GM12878 (cell line): ENCODE measurements around the gene C16orf96. TPM values are rescaled to one million over a fixed set of nuclear protein-coding genes. Genes with fewer than 3 reads are reported as not detected.

Experiments used
- ATAC-seq: fragments of 200-7000 bp; cut with Tn5 transposase; 3 replicates; pipeline ENCODE4 v1.9.1; 2020; ENCODE audit warnings: mild to moderate bottlenecking, moderate library complexity
- BruUV-seq: library from RNA; stranded (reverse); fragments of 400-500 nt; replicated peaks from 2 replicates; lab custom pipeline; 2021; lab: Mats Ljungman, UMichigan
- CTCF ChIA-PET: fragments of 300-600 bp; sonication (Branson Sonifier 250); formaldehyde crosslinking; extraction: SDS; loops from one replicate; lab custom pipeline; 2021; ENCODE audit warnings: inconsistent platforms; lab: Yijun Ruan, JAX
- POLR2A ChIA-PET: fragments of 350-600 bp; formaldehyde crosslinking; extraction: SDS; loops from one replicate; lab custom pipeline; 2021; ENCODE audit warnings: inconsistent platforms; lab: Charles Lee
- RAD21 ChIA-PET: fragments of 300-600 bp; sonication (Branson Sonifier 250); formaldehyde crosslinking; loops from one replicate; lab custom pipeline; 2023; ENCODE audit warnings: antibody characterized with exemption; ENCODE audit not compliant: unreplicated experiment; lab: Charles Lee
- SMC1A ChIA-PET: fragments of 300-600 bp; sonication (Branson Sonifier 250); formaldehyde crosslinking; loops from one replicate; lab custom pipeline; 2023; ENCODE audit not compliant: unreplicated experiment, uncharacterized antibody; lab: Charles Lee
- DNase-seq: peaks from one replicate; pipeline ENCODE4 v3.0.0-alpha.2; 2011; ENCODE audit warnings: low read depth, low spot score
- FAIRE-seq: peaks from 3 replicates; lab custom pipeline; 2011; peaks lifted over from hg19 to GRCh38; lab: Jason Lieb, UNC
- H2AFZ ChIP-seq: 2 replicates; pipeline ENCODE4 v1.6.0; 2011; ENCODE audit warnings: low read depth, low read length, control low read depth; ENCODE audit not compliant: control insufficient read depth
- H3K27ac ChIP-seq: 2 replicates; pipeline ENCODE4 v1.5.1; 2011; ENCODE audit warnings: control low read depth; ENCODE audit not compliant: control insufficient read depth, insufficient read depth
- H3K27me3 ChIP-seq, 2 experiments: replicated peaks in 1 of 2; 2 replicates each; pipeline versions ENCODE4 v1.6.0 to v1.6.1; 2011; ENCODE audit warnings: low read length in 1 of 2; ENCODE audit not compliant: control insufficient read depth in 2 of 2, insufficient read depth in 2 of 2
- H3K36me3 ChIP-seq, 2 experiments: 2 replicates each; pipeline ENCODE4 v1.5.1; 2011; ENCODE audit warnings: low read length in 1 of 2; ENCODE audit not compliant: control insufficient read depth in 2 of 2, insufficient read depth in 2 of 2
- H3K4me1 ChIP-seq: 2 replicates; pipeline ENCODE4 v1.6.1; 2011; ENCODE audit warnings: mild to moderate bottlenecking, low read length, moderate library complexity, mixed read lengths; ENCODE audit not compliant: control insufficient read depth, insufficient read depth
- H3K4me2 ChIP-seq: 2 replicates; pipeline ENCODE4 v1.6.0; 2011; ENCODE audit warnings: control low read depth; ENCODE audit not compliant: control insufficient read depth, insufficient read depth
- H3K4me3 ChIP-seq: fragments of 200-600 bp; sonication (generic); 2 replicates; pipeline ENCODE4 v1.5.1; 2016
- H3K79me2 ChIP-seq: 2 replicates; pipeline ENCODE4 v1.6.0; 2011; ENCODE audit warnings: low read length; ENCODE audit not compliant: control insufficient read depth, insufficient read depth
- H3K9ac ChIP-seq: 2 replicates; pipeline ENCODE4 v1.8.0; 2011; ENCODE audit warnings: low read length, control low read depth, mixed read lengths; ENCODE audit not compliant: control insufficient read depth, insufficient read depth
- H3K9me3 ChIP-seq: replicated peaks from 3 replicates; pipeline ENCODE4 v1.5.1; 2011; ENCODE audit warnings: mild to moderate bottlenecking, low read length; ENCODE audit not compliant: control insufficient read depth, insufficient read depth
- H4K20me1 ChIP-seq: 2 replicates; pipeline ENCODE4 v1.6.0; 2011; ENCODE audit not compliant: control insufficient read depth, insufficient read depth
- ASH2L ChIP-seq: fragments of 300-600, 200-600 bp; sonication (generic); IDR thresholded peaks from 2 replicates; pipeline ENCODE4 v1.6.1; 2017; ENCODE audit warnings: low read depth, mild to moderate bottlenecking, borderline replicate concordance
- BMI1 ChIP-seq: fragments of 450-650 bp; IDR thresholded peaks from 2 replicates; pipeline ENCODE4 v1.6.1; 2016; ENCODE audit warnings: mild to moderate bottlenecking, moderate library complexity, borderline replicate concordance
- CHD2 ChIP-seq: IDR thresholded peaks from 2 replicates; pipeline ENCODE4 v1.6.1; 2011; ENCODE audit warnings: low read depth, low read length, improper control_type of control experiment, borderline replicate concordance
- ELK1 ChIP-seq: IDR thresholded peaks from 2 replicates; pipeline ENCODE4 v1.6.1; 2012; ENCODE audit warnings: low read depth, low read length, improper control_type of control experiment
- IKZF2 ChIP-seq, 2 experiments: fragments of 450-650 bp; IDR thresholded peaks; 2 replicates each; pipeline ENCODE4 v1.6.1; 2017; ENCODE audit warnings: mild to moderate bottlenecking in 2 of 2, moderate library complexity in 2 of 2
- NFXL1 ChIP-seq: fragments of 450-650 bp; IDR thresholded peaks from 2 replicates; pipeline ENCODE4 v1.6.1; 2017; ENCODE audit warnings: antibody characterized with exemption, mild to moderate bottlenecking, borderline replicate concordance
- PAX8 ChIP-seq: fragments of 450-650 bp; IDR thresholded peaks from 2 replicates; pipeline ENCODE4 v1.6.1; 2017; ENCODE audit warnings: mild to moderate bottlenecking, moderate library complexity
- PBX3 ChIP-seq: IDR thresholded peaks from 2 replicates; pipeline ENCODE4 v1.6.1; 2011; ENCODE audit warnings: mild to moderate bottlenecking, low read depth, low read length, moderate library complexity; ENCODE audit not compliant: insufficient replicate concordance
- STAT3 ChIP-seq: IDR thresholded peaks from 2 replicates; pipeline ENCODE4 v1.6.1; 2011; ENCODE audit warnings: low read depth, low read length, improper control_type of control experiment
- TBL1XR1 ChIP-seq: IDR thresholded peaks from 2 replicates; pipeline ENCODE4 v1.6.1; 2012; ENCODE audit warnings: low read depth, low read length, improper control_type of control experiment
- WGBS: methylation state at CpG from one replicate; pipeline ENCODE4 v1.1.6; 2016; ENCODE audit warnings: low lambda C conversion rate; ENCODE audit not compliant: insufficient replicate concordance, insufficient coverage; ENCODE audit errors: missing lambda C conversion rate; 5-methylcytosine and 5-hydroxymethylcytosine counted together
- in situ Hi-C: fragments of 300-500 bp; cut with MboI; formaldehyde crosslinking; loops from 9 replicates; pipeline ENCODE4 v1.14.3; 2018; ENCODE audit warnings: mixed read lengths
- intact Hi-C: fragments of 100-400 bp; cut with micrococcal nuclease; formaldehyde crosslinking; loops from one replicate; pipeline ENCODE4 v1.14.2; 2022; ENCODE audit not compliant: unreplicated experiment
- polyA plus RNA-seq, 11 experiments: library from polyadenylated mRNA; depleted of rRNA in 4 of 11; unstranded in 6 of 11; stranded (reverse) in 5 of 11; fragments of >200 nt; fragmentation: Nextera tagmentation in 4 of 11; fragmentation: Illumina TruSeq in 1 of 11; extraction: Ambion mirVana in 4 of 11; extraction: Trizol in 1 of 11; gene quantifications; 1 replicate in 1 of 11; 2 replicates in 10 of 11; pipeline versions ENCODE4 v1.2.1 to v1.2.3, GENCODE V29; 2011 to 2016; ENCODE audit warnings: inconsistent platforms in 2 of 11, missing spikeins in 2 of 11, low read depth in 1 of 11
- total RNA-seq, 4 experiments: library from RNA; depleted of rRNA in 3 of 4; stranded (reverse); fragments of >200 nt in 3 of 4; fragmentation: Illumina TruSeq in 1 of 4; extraction: Trizol in 1 of 4; gene quantifications; 2 replicates each; pipeline versions ENCODE4 v1.2.1 to v1.2.3, GENCODE V29; 2013 to 2021
- TF ChIP-seq, protein P1 (sequence below): fragments of 450-650 bp; IDR thresholded peaks from 2 replicates; pipeline ENCODE4 v1.6.1; 2017; ENCODE audit warnings: mild to moderate bottlenecking

C16orf96 gene
- total and polyA plus RNA-seq, 10 of the 15 experiments (the other 5 are each of a cell fraction or from before 2014, with no cell fraction given) = 0.01 to 0.08 (median 0.01) TPM; not detected in 7

GRCh38 chr16:4519274-4520058 is 36.7 kb upstream of the C16orf96 start (continued):
- TF ChIP-seq ELK1 (no peak), BMI1 (no peak), IKZF2 (IDR thresholded peaks at IDR 0.05) (no peak), CHD2 (no peak), STAT3 (no peak), NFXL1 (no peak), TBL1XR1 (no peak)

- ATAC-seq (no peak), DNase-seq (no peak), FAIRE-seq (no peak)
- no peak overlapping the region for H3K4me2 ChIP-seq
- intact Hi-C loops = no loop called here
- TF ChIP-seq, protein P1, sequence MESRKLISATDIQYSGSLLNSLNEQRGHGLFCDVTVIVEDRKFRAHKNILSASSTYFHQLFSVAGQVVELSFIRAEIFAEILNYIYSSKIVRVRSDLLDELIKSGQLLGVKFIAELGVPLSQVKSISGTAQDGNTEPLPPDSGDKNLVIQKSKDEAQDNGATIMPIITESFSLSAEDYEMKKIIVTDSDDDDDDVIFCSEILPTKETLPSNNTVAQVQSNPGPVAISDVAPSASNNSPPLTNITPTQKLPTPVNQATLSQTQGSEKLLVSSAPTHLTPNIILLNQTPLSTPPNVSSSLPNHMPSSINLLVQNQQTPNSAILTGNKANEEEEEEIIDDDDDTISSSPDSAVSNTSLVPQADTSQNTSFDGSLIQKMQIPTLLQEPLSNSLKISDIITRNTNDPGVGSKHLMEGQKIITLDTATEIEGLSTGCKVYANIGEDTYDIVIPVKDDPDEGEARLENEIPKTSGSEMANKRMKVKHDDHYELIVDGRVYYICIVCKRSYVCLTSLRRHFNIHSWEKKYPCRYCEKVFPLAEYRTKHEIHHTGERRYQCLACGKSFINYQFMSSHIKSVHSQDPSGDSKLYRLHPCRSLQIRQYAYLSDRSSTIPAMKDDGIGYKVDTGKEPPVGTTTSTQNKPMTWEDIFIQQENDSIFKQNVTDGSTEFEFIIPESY = no peak
- TF ChIP-seq PBX3 (no peak), ASH2L (no peak), PAX8 (no peak)
- H3K36me3 ChIP-seq = no peaks in the 10 kb centered on the region; a peak in 2 of 4 replicates
- BruUV-seq = no TSS peak
- H3K9ac ChIP-seq = no peak overlapping the region
- no peaks in the 10 kb centered on the region for H3K27me3 ChIP-seq
- RAD21 ChIA-PET = no interaction called here
- CTCF ChIA-PET = interaction anchor here (1.0 to 1.6 kb wide), 2 partner anchors 27 to 65 kb away, joined by 3 to 6 read pairs; no protein-coding TSS in a partner anchor
- H2AFZ ChIP-seq = no peak overlapping the region
- in situ Hi-C loops = no loop called here
- POLR2A ChIA-PET = no interaction called here
- no peak overlapping the region for H3K4me3 ChIP-seq
- no peaks in the 10 kb centered on the region for H3K79me2 ChIP-seq
- H4K20me1 ChIP-seq = no peaks in the 10 kb centered on the region
- SMC1A ChIA-PET = interaction anchor here (1.6 kb wide), 1 partner anchor 27 kb away, joined by 3 read pairs; no protein-coding TSS in a partner anchor
- H3K4me1 ChIP-seq = peaks cover 6% of the 10 kb centered on the region; the same call in 1 of the 2 replicates
- H3K9me3 ChIP-seq = no peaks in the 10 kb centered on the region
- WGBS = 71% methylated on average over 7 of the region's 7 CpGs
- H3K27ac ChIP-seq = no peak overlapping the region
Measured at GRCh38 chr16:4520913-4521312, 35.2 kb upstream of the C16orf96 start.
